Activated T-helper 17 cell treated with anti-CD3 and anti-CD28 coated beads, Interleukin-2, amount 50 U/mL, for 72 hours (primary cell): ENCODE data around the gene RNF150. TPM values are rescaled to one million over a fixed set of nuclear protein-coding genes. Genes with fewer than 3 reads are reported as not detected.

Experiments used
- ATAC-seq: fragments of 150-1000 bp; cut with Tn5 transposase; replicated peaks from 2 replicates; pipeline ENCODE4 v1.10.0; 2021; ENCODE audit warnings: mild to moderate bottlenecking, moderate library complexity
- H3K27ac Mint-ChIP-seq: one replicate; pipeline ENCODE4 v1.8.0; 2022; ENCODE audit warnings: mixed read lengths
- H3K27me3 Mint-ChIP-seq: one replicate; pipeline ENCODE4 v1.8.0; 2022; ENCODE audit warnings: mixed read lengths
- H3K36me3 Mint-ChIP-seq: one replicate; pipeline ENCODE4 v1.8.0; 2022; ENCODE audit warnings: low read depth, mild to moderate bottlenecking, mixed read lengths
- H3K4me1 Mint-ChIP-seq: one replicate; pipeline ENCODE4 v1.8.0; 2022; ENCODE audit warnings: mixed read lengths
- H3K4me3 Mint-ChIP-seq: one replicate; pipeline ENCODE4 v1.8.0; 2022; ENCODE audit warnings: mild to moderate bottlenecking, mixed read lengths
- H3K9me3 Mint-ChIP-seq: one replicate; pipeline ENCODE4 v1.8.0; 2022; ENCODE audit warnings: mixed read lengths
- total RNA-seq, 2 donors: library from RNA; stranded (reverse); gene quantifications; one replicate each; pipeline ENCODE4 v1.2.3, GENCODE V29; 2022

Gene RNF150
- total RNA-seq, 2 donors from 2014 or later = 0.11 TPM; not detected in 1

- Mint-ChIP-seq H3K36me3 (no peaks in the 10 kb centered on the region), H3K4me1 (peaks cover 9% of the 10 kb centered on the region), H3K27ac (no peak overlapping the region), H3K9me3 (no peaks in the 10 kb centered on the region), H3K27me3 (peaks cover 21% of the 10 kb centered on the region), H3K4me3 (no peak overlapping the region)
- no peak for ATAC-seq
Observed at GRCh38 chr4:140861359-140862176, 271.7 kb downstream of the RNF150 start.

- ATAC-seq = no peak
- no peaks in the 10 kb centered on the region for H3K36me3 Mint-ChIP-seq
Observed at GRCh38 chr4:140858897-140859296, 274.4 kb downstream of the RNF150 start.

DNA sequence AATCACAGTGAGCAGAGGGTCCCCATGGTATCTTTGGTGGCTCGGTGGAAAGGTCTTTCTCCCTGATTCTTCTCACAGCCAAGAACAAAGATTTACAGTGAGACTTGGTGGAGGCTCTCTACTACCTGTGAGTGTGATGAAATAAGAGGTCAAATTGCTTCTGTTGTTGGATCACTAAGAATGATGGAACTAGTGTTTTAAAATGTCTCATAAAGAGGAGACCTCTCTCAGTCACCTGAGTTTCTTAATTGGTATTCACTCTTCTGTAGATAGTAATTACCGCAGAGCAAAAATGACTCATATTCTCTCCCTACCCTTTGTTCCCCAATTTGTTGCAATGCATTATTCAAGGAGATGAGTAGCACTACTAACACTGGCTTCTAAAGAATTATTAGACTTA lies 276.2 kb downstream of the RNF150 start:
- no peaks in the 10 kb centered on the region for H3K9me3 Mint-ChIP-seq
- ATAC-seq = peak; percentile 12

More at GRCh38 chr4:140858897-140859296, 274.4 kb downstream of the RNF150 start:
- no peak overlapping the region for H3K4me3 Mint-ChIP-seq
- H3K27ac Mint-ChIP-seq = no peak overlapping the region
- H3K27me3 Mint-ChIP-seq = peaks cover 22% of the 10 kb centered on the region
- H3K4me1 Mint-ChIP-seq = peaks cover 9% of the 10 kb centered on the region
- no peaks in the 10 kb centered on the region for H3K9me3 Mint-ChIP-seq

GRCh38 chr4:140856621-140857062 lies 276.6 kb downstream of the RNF150 start:
- Mint-ChIP-seq H3K27me3 (peaks cover 18% of the 10 kb centered on the region), H3K4me3 (no peak overlapping the region), H3K9me3 (no peaks in the 10 kb centered on the region), H3K4me1 (no peaks in the 10 kb centered on the region), H3K36me3 (no peaks in the 10 kb centered on the region), H3K27ac (no peak overlapping the region)
- ATAC-seq = no peak

More for the DNA sequence above, 276.2 kb downstream of the RNF150 start:
- no peaks in the 10 kb centered on the region for H3K4me1 Mint-ChIP-seq
- H3K27ac Mint-ChIP-seq = no peak overlapping the region
- peaks cover 20% of the 10 kb centered on the region for H3K27me3 Mint-ChIP-seq
- no peak overlapping the region for H3K4me3 Mint-ChIP-seq
- no peaks in the 10 kb centered on the region for H3K36me3 Mint-ChIP-seq

- Mint-ChIP-seq H3K9me3 (no peaks in the 10 kb centered on the region), H3K4me3 (no peak overlapping the region), H3K36me3 (no peaks in the 10 kb centered on the region), H3K27me3 (peaks cover 30% of the 10 kb centered on the region), H3K4me1 (no peaks in the 10 kb centered on the region), H3K27ac (no peak overlapping the region)
- no peak for ATAC-seq
Observed at GRCh38 chr4:140854168-140854567, 279.1 kb downstream of the RNF150 start.

GRCh38 chr4:140851804-140852203 lies 281.5 kb downstream of the RNF150 start:
- Mint-ChIP-seq H3K27me3 (peaks cover 35% of the 10 kb centered on the region), H3K9me3 (no peaks in the 10 kb centered on the region), H3K4me1 (no peaks in the 10 kb centered on the region), H3K36me3 (no peaks in the 10 kb centered on the region), H3K27ac (no peak overlapping the region), H3K4me3 (no peak overlapping the region)
- no peak for ATAC-seq

DNA sequence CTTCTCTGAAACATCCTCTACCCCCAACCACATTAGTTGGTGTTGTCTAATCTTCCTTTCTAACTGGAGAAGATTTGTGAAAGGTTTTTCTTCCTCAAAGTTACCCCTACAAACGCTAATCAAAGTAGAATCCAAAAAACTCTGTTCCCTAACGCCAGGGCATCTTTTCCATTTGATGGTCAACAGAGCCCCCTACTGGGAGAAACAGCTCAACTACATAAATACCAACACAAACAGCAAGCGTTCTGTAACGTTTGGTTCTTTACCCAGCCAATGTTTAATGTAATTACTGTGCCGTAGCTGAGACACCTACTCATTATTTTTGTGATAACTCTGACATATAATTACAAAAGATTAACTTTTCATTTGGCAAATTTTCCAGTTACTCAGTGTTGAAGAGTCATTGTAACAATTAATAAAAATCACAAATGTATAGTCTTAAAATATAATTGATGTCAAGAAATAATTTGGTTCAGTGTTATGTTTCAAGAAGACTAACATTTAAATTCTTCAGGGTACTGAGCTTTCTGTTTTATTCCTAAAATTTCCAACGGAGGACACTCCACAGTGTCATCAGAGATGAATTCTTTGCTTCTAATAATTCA lies 282.1 kb downstream of the RNF150 start:
- Mint-ChIP-seq H3K36me3 (no peaks in the 10 kb centered on the region), H3K27me3 (peaks cover 38% of the 10 kb centered on the region), H3K4me3 (no peak overlapping the region), H3K27ac (no peak overlapping the region), H3K4me1 (no peaks in the 10 kb centered on the region), H3K9me3 (no peaks in the 10 kb centered on the region)
- no peak for ATAC-seq

- Mint-ChIP-seq H3K36me3 (no peaks in the 10 kb centered on the region), H3K4me1 (no peaks in the 10 kb centered on the region), H3K27ac (no peak overlapping the region), H3K4me3 (no peak overlapping the region), H3K27me3 (peaks cover 32% of the 10 kb centered on the region), H3K9me3 (no peaks in the 10 kb centered on the region)
- no peak for ATAC-seq
Observed at GRCh38 chr4:140849526-140849925, 283.7 kb downstream of the RNF150 start.

DNA sequence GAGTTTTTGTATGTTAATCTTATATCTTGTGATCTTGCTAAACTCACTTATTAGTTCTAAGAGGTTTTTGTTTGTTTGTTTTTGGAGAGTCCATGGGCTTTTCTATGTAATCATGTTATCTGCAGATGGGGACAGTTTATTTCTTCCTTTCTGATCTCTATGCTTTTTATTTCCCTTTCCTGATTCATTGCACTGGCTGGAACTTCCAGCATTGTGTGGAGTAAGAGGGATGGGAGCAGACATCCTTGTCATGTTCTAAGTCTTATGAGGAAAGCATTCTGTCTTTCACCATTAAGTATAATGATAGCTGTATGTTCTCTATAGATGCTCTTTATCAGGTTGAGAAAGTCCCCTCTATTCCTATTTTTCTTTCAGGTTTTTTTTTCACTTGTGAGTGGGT lies 286.5 kb downstream of the RNF150 start:
- no peak for ATAC-seq

DNA sequence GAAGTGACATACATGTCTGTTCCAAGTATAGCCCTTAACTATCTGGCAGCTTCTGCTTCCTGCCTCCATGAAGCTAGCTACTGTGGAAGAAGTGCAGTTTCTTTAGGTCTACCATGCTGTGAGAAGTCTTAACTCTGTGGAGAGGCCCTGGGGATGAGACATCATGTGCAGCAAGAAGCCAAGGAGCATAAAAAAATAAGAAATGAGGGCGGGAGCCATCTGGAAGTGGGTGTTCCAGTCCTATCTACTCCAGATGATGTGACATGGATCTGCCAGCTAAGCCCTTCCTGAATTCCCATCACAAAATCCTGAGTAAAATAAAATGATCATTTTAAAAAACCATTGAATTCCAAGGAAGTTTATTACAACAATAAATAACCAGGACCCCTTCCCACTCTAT lies 289.2 kb downstream of the RNF150 start:
- H3K4me1 Mint-ChIP-seq = no peaks in the 10 kb centered on the region
- peaks cover 15% of the 10 kb centered on the region for H3K27me3 Mint-ChIP-seq
- H3K4me3 Mint-ChIP-seq = no peak overlapping the region
- H3K36me3 Mint-ChIP-seq = no peaks in the 10 kb centered on the region
- ATAC-seq = no peak
- no peaks in the 10 kb centered on the region for H3K9me3 Mint-ChIP-seq
- no peak overlapping the region for H3K27ac Mint-ChIP-seq

More for the DNA sequence above, 286.5 kb downstream of the RNF150 start:
- Mint-ChIP-seq H3K9me3 (no peaks in the 10 kb centered on the region), H3K36me3 (no peaks in the 10 kb centered on the region), H3K4me1 (no peaks in the 10 kb centered on the region), H3K27ac (no peak overlapping the region), H3K27me3 (peaks cover 25% of the 10 kb centered on the region), H3K4me3 (no peak overlapping the region)

DNA sequence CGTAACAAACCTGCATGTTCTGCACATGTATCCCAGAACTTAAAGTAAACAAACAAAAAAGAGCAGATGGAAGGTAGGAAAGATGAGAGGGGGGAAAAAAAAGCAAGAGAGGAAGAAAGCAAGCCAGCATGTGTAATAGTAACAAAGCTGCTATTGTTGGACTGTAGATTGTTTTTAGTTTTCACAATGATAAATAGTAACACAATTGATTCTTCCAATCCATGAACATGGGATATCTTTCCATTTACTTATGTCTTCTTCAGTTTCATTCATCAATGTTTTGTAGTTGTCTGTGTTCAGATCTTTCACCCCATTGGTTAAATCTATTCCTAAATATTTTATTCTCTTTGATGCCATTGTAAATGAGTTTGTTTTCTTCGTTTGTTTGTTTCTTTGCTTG lies 292.1 kb downstream of the RNF150 start:
- H3K27ac Mint-ChIP-seq = no peak overlapping the region
- peaks cover 9% of the 10 kb centered on the region for H3K27me3 Mint-ChIP-seq
- no peaks in the 10 kb centered on the region for H3K4me1 Mint-ChIP-seq
- H3K4me3 Mint-ChIP-seq = no peak overlapping the region
- no peaks in the 10 kb centered on the region for H3K9me3 Mint-ChIP-seq
- no peaks in the 10 kb centered on the region for H3K36me3 Mint-ChIP-seq
- no peak for ATAC-seq

- Mint-ChIP-seq H3K27me3 (peaks cover 9% of the 10 kb centered on the region), H3K27ac (no peak overlapping the region), H3K9me3 (no peaks in the 10 kb centered on the region), H3K36me3 (no peaks in the 10 kb centered on the region), H3K4me1 (no peaks in the 10 kb centered on the region), H3K4me3 (no peak overlapping the region)
- ATAC-seq = no peak
Observed at GRCh38 chr4:140839888-140840790, 293.1 kb downstream of the RNF150 start.

DNA sequence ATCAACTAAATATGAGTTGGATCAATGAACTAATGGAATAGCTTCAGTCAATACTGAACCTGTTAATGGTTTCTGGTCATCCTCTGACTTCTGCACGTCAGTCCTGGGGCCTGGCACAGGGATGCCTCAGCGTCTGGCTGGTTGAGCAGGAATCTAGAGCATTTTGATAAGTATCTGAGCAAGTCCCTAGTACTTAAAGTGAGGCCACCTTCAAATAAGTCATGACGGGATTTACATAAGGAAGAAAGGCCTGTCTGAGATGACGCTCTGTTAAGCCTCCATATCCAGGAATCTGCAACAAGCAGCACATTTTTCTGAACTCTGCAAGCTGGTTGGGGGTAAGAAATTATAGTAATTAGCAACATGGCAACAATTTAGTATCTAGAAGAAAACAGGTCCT lies 293.9 kb downstream of the RNF150 start:
- Mint-ChIP-seq H3K27me3 (peaks cover 9% of the 10 kb centered on the region), H3K9me3 (no peaks in the 10 kb centered on the region), H3K4me3 (no peak overlapping the region), H3K27ac (no peak overlapping the region), H3K36me3 (no peaks in the 10 kb centered on the region), H3K4me1 (no peaks in the 10 kb centered on the region)
- ATAC-seq = no peak

DNA sequence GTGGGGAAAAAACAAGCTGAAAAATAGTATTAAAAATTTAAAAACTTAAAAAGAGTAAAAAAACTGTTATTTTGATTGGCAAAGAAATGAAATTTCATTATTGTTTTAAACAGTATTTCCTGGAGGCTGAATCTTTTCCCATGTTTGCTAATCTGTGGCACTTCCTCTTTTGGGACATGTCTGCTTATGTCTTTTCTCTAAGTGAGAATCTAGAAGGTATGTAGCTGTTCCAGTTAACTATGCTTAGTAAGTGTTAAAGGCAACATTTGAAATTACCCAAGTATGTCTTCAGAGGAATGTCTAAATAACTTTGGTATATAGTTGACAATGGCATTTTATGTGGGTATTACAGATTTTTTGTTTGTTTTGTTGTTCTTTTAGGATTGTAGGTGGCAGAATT lies 295.5 kb downstream of the RNF150 start:
- no peak overlapping the region for H3K4me3 Mint-ChIP-seq
- H3K36me3 Mint-ChIP-seq = no peaks in the 10 kb centered on the region
- no peaks in the 10 kb centered on the region for H3K9me3 Mint-ChIP-seq
- peaks cover 9% of the 10 kb centered on the region for H3K27me3 Mint-ChIP-seq
- H3K4me1 Mint-ChIP-seq = no peaks in the 10 kb centered on the region
- no peak for ATAC-seq
- no peak overlapping the region for H3K27ac Mint-ChIP-seq
